ENCODE data around the gene PASK. TPM values are rescaled to one million over a fixed set of nuclear protein-coding genes. Genes with fewer than 3 reads are reported as not detected.

The PASK gene
- total RNA-seq, 1 donor: 21.9 TPM

GRCh38 chr2:241187918-241188234 lies 38.6 kb upstream of the PASK start:
- H3K4me3 ChIP-seq (ENCODE audit: low read depth, low read length): no peak overlapping the region
- TF ChIP-seq CTCF (IDR thresholded peaks at IDR 0.05; ENCODE audit: insufficient read depth, low read length): no peak
- no peak for DNase-seq (ENCODE audit: low read depth)

- no peak for DNase-seq (ENCODE audit: low read depth)
- no peak overlapping the region for H3K4me3 ChIP-seq (ENCODE audit: low read depth, low read length)
- no peak for TF ChIP-seq CTCF (IDR thresholded peaks at IDR 0.05; ENCODE audit: insufficient read depth, low read length)
Measured at GRCh38 chr2:241187101-241187917, 38.0 kb upstream of the PASK start.

- no peak overlapping the region for H3K4me3 ChIP-seq (ENCODE audit: low read depth, low read length)
- no peak for TF ChIP-seq CTCF (IDR thresholded peaks at IDR 0.05; ENCODE audit: insufficient read depth, low read length)
- no peak for DNase-seq (ENCODE audit: low read depth)
Measured at GRCh38 chr2:241185961-241186360, 36.7 kb upstream of the PASK start.

- TF ChIP-seq CTCF (IDR thresholded peaks at IDR 0.05; ENCODE audit: insufficient read depth, low read length): no peak
- no peak overlapping the region for H3K4me3 ChIP-seq (ENCODE audit: low read depth, low read length)
- DNase-seq (ENCODE audit: low read depth): no peak
Measured at GRCh38 chr2:241184901-241185300, 35.6 kb upstream of the PASK start.

- DNase-seq (ENCODE audit: low read depth): no peak
- TF ChIP-seq CTCF (IDR thresholded peaks at IDR 0.05; ENCODE audit: insufficient read depth, low read length): no peak
Measured at GRCh38 chr2:241183221-241183620, 33.9 kb upstream of the PASK start.

GRCh38 chr2:241182531-241183133 lies 33.4 kb upstream of the PASK start:
- no peak for TF ChIP-seq CTCF (IDR thresholded peaks at IDR 0.05; ENCODE audit: insufficient read depth, low read length)
- DNase-seq (ENCODE audit: low read depth): no peak
- H3K4me3 ChIP-seq (ENCODE audit: low read depth, low read length): no peak overlapping the region

More at GRCh38 chr2:241183221-241183620, 33.9 kb upstream of the PASK start:
- H3K4me3 ChIP-seq (ENCODE audit: low read depth, low read length): no peak overlapping the region
